ENCODE results near the gene HAL. TPM values are rescaled to one million over a fixed set of nuclear protein-coding genes. Genes with fewer than 3 reads are reported as not detected.

Gene HAL
- total RNA-seq, 1 donor: 0.36 TPM

GRCh38 chr12:96007729-96008128, 11.6 kb upstream of the HAL start:
- no peak overlapping the region for H3K4me2 ChIP-seq (ENCODE audit: insufficient read depth, low read length)
- TF ChIP-seq CTCF (IDR thresholded peaks at IDR 0.05; ENCODE audit: extremely low read depth, low read depth, low read length): no peak
- no peak overlapping the region for H3K27ac ChIP-seq (ENCODE audit: low read depth, low read length)
- DNase-seq (ENCODE audit: insufficient read length, low spot score, missing footprints): no peak
- H4K20me1 ChIP-seq (ENCODE audit: insufficient read depth, low read length): no peaks in the 10 kb centered on the region
- no peaks in the 10 kb centered on the region for H3K79me2 ChIP-seq (ENCODE audit: insufficient read depth, low read length)
- H3K9me3 ChIP-seq (ENCODE audit: low read depth, low read length): no peaks in the 10 kb centered on the region
- H3K4me1 ChIP-seq (ENCODE audit: insufficient read depth, low read length): no peaks in the 10 kb centered on the region
- no peak overlapping the region for H2AFZ ChIP-seq (ENCODE audit: low read length)
- peaks cover 42% of the 10 kb centered on the region for H3K36me3 ChIP-seq (ENCODE audit: insufficient read depth, low read length)
- no peaks in the 10 kb centered on the region for H3K27me3 ChIP-seq (ENCODE audit: insufficient read depth, low read length)
- no peak overlapping the region for H3K4me3 ChIP-seq (ENCODE audit: insufficient read depth, low read length)

GRCh38 chr12:96006727-96007126, 10.6 kb upstream of the HAL start:
- no peak for TF ChIP-seq CTCF (IDR thresholded peaks at IDR 0.05; ENCODE audit: extremely low read depth, low read depth, low read length)
- Histone ChIP-seq H3K27ac (ENCODE audit: low read depth, low read length) (no peak overlapping the region), H3K9me3 (ENCODE audit: low read depth, low read length) (no peaks in the 10 kb centered on the region), H3K36me3 (ENCODE audit: insufficient read depth, low read length) (peaks cover 33% of the 10 kb centered on the region), H3K4me3 (ENCODE audit: insufficient read depth, low read length) (no peak overlapping the region), H3K4me2 (ENCODE audit: insufficient read depth, low read length) (no peak overlapping the region), H4K20me1 (ENCODE audit: insufficient read depth, low read length) (no peaks in the 10 kb centered on the region), H3K79me2 (ENCODE audit: insufficient read depth, low read length) (no peaks in the 10 kb centered on the region), H3K27me3 (ENCODE audit: insufficient read depth, low read length) (no peaks in the 10 kb centered on the region), H2AFZ (ENCODE audit: low read length) (no peak overlapping the region), H3K4me1 (ENCODE audit: insufficient read depth, low read length) (no peaks in the 10 kb centered on the region)
- no peak for DNase-seq (ENCODE audit: insufficient read length, low spot score, missing footprints)

GRCh38 chr12:96000858-96001257, 4.7 kb upstream of the HAL start:
- TF ChIP-seq CTCF (IDR thresholded peaks at IDR 0.05; ENCODE audit: extremely low read depth, low read depth, low read length): no peak
- Histone ChIP-seq H3K79me2 (ENCODE audit: insufficient read depth, low read length) (no peaks in the 10 kb centered on the region), H3K4me1 (ENCODE audit: insufficient read depth, low read length) (no peaks in the 10 kb centered on the region), H2AFZ (ENCODE audit: low read length) (no peak overlapping the region), H4K20me1 (ENCODE audit: insufficient read depth, low read length) (no peaks in the 10 kb centered on the region), H3K36me3 (ENCODE audit: insufficient read depth, low read length) (peaks cover 15% of the 10 kb centered on the region), H3K27ac (ENCODE audit: low read depth, low read length) (no peak overlapping the region), H3K4me2 (ENCODE audit: insufficient read depth, low read length) (no peak overlapping the region), H3K27me3 (ENCODE audit: insufficient read depth, low read length) (no peaks in the 10 kb centered on the region), H3K4me3 (ENCODE audit: insufficient read depth, low read length) (no peak overlapping the region), H3K9me3 (ENCODE audit: low read depth, low read length) (no peaks in the 10 kb centered on the region)
- no peak for DNase-seq (ENCODE audit: insufficient read length, low spot score, missing footprints)

GRCh38 chr12:95999484-95999883, 3.3 kb upstream of the HAL start:
- Histone ChIP-seq H3K27me3 (ENCODE audit: insufficient read depth, low read length) (no peaks in the 10 kb centered on the region), H3K79me2 (ENCODE audit: insufficient read depth, low read length) (no peaks in the 10 kb centered on the region), H3K4me1 (ENCODE audit: insufficient read depth, low read length) (peaks cover 10% of the 10 kb centered on the region), H3K27ac (ENCODE audit: low read depth, low read length) (no peak overlapping the region), H3K9me3 (ENCODE audit: low read depth, low read length) (no peaks in the 10 kb centered on the region), H4K20me1 (ENCODE audit: insufficient read depth, low read length) (no peaks in the 10 kb centered on the region), H3K4me3 (ENCODE audit: insufficient read depth, low read length) (no peak overlapping the region), H3K36me3 (ENCODE audit: insufficient read depth, low read length) (peaks cover 3% of the 10 kb centered on the region), H2AFZ (ENCODE audit: low read length) (no peak overlapping the region), H3K4me2 (ENCODE audit: insufficient read depth, low read length) (no peak overlapping the region)
- DNase-seq (ENCODE audit: insufficient read length, low spot score, missing footprints): no peak
- no peak for TF ChIP-seq CTCF (IDR thresholded peaks at IDR 0.05; ENCODE audit: extremely low read depth, low read depth, low read length)
